RWPE1 (cell line): ENCODE measurements around the gene NTM.

ENCODE experiments used
- CTCF ChIA-PET: fragments of 350-600 bp; sonication (Branson Sonifier 250); formaldehyde crosslinking; extraction: SDS; loops from one replicate; lab custom pipeline; 2021; lab: Yijun Ruan, JAX
- POLR2A ChIA-PET: fragments of 400-600 bp; formaldehyde crosslinking; extraction: SDS; loops from one replicate; lab custom pipeline; 2020; ENCODE audit warnings: antibody characterized with exemption; ENCODE audit not compliant: low non-redundant PET; lab: Yijun Ruan, JAX
- DNase-seq: peaks from one replicate; pipeline ENCODE4 v3.0.0; 2012; ENCODE audit warnings: low spot score
- H3K27ac ChIP-seq: fragments of 450-650 bp; 2 replicates; pipeline ENCODE4 v1.5.1; 2017
- CTCF ChIP-seq: fragments of 450-650 bp; conservative IDR thresholded peaks from 2 replicates; pipeline ENCODE4 v1.5.1; 2017; ENCODE audit warnings: low read depth, mild to moderate bottlenecking

The NTM gene

GRCh38 chr11:131463162-131463561 is 92.7 kb downstream of the NTM start:
- no peak for TF ChIP-seq CTCF
- ChIA-PET CTCF (no interaction called here), POLR2A (no interaction called here)
- no peak overlapping the region for H3K27ac ChIP-seq
- DNase-seq = no peak

GRCh38 chr11:131463649-131464425 is 93.4 kb downstream of the NTM start:
- ChIA-PET POLR2A (no interaction called here), CTCF (no interaction called here)
- TF ChIP-seq CTCF = no peak
- no peak overlapping the region for H3K27ac ChIP-seq
- no peak for DNase-seq

- ChIA-PET CTCF (interaction anchor here (0.6 kb wide), 1 partner anchor 30 kb away, joined by 4 read pairs; no protein-coding TSS in a partner anchor), POLR2A (no interaction called here)
- no peak for TF ChIP-seq CTCF
- no peak for DNase-seq
- no peak overlapping the region for H3K27ac ChIP-seq
These were observed 94.0 kb downstream of the NTM start for GRCh38 chr11:131464461-131464860.

- H3K27ac ChIP-seq = no peak overlapping the region
- no peak for TF ChIP-seq CTCF
- ChIA-PET POLR2A (no interaction called here), CTCF (interaction anchor here (0.6 kb wide), 1 partner anchor 30 kb away, joined by 4 read pairs; no protein-coding TSS in a partner anchor)
- no peak for DNase-seq
These were observed 94.6 kb downstream of the NTM start for GRCh38 chr11:131465039-131465438.

- POLR2A ChIA-PET = no interaction called here
- DNase-seq = no peak
- TF ChIP-seq CTCF = no peak
- CTCF ChIA-PET = no interaction called here
- no peak overlapping the region for H3K27ac ChIP-seq
These were observed 95.3 kb downstream of the NTM start for GRCh38 chr11:131465746-131466145.

GRCh38 chr11:131467645-131468394 is 97.4 kb downstream of the NTM start:
- no peak overlapping the region for H3K27ac ChIP-seq
- TF ChIP-seq CTCF = no peak
- CTCF ChIA-PET = interaction anchor here (0.6 kb wide), 1 partner anchor 1695 kb away, joined by 3 read pairs; no protein-coding TSS in a partner anchor
- POLR2A ChIA-PET = no interaction called here
- no peak for DNase-seq
